Measurements from ENCODE around the gene MMAB. TPM values are rescaled to one million over a fixed set of nuclear protein-coding genes. Genes with fewer than 3 reads are reported as not detected.

MMAB gene
- total RNA-seq, 1 experiment from 2014 or later, result 83.0 TPM

- Histone ChIP-seq H3K4me3 (ENCODE audit: low read length) (no peak overlapping the region), H3K36me3 (ENCODE audit: low read depth, low read length) (no peaks in the 10 kb centered on the region), H3K4me2 (ENCODE audit: low read length) (no peak overlapping the region), H3F3A (ENCODE audit: low read length, unreplicated experiment) (no peaks in the 10 kb centered on the region), H3K9me3 (ENCODE audit: low read length) (no peaks in the 10 kb centered on the region), H3K9me2 (replicated peaks; ENCODE audit: low read length) (no peaks in the 10 kb centered on the region), H3K4me1 (ENCODE audit: insufficient read depth, low read length) (peaks cover 9% of the 10 kb centered on the region; the same call in 1 of the 2 replicates), H3K79me2 (ENCODE audit: low read length) (no peaks in the 10 kb centered on the region), H3K9ac (ENCODE audit: low read length) (no peak overlapping the region), H3K27ac (ENCODE audit: low read length) (no peak overlapping the region), H3K27me3 (ENCODE audit: low read length) (no peaks in the 10 kb centered on the region), H4K20me1 (ENCODE audit: low read length) (no peaks in the 10 kb centered on the region), H2AFZ (ENCODE audit: low read length) (no peak overlapping the region)
- no TSS peak for BruUV-seq (replicated peaks)
- ChIA-PET CTCF (no interaction called here), POLR2A (ENCODE audit: unreplicated experiment) (no interaction called here)
- intact Hi-C loops (cut with micrococcal nuclease), result no loop called here
- ATAC-seq, result peak; percentile 14; the same call in 1 of the 2 replicates
- no peak for TF ChIP-seq EZH2phosphoT487 (IDR thresholded peaks at IDR 0.05; ENCODE audit: borderline replicate concordance, low read length)
- no peak for TF ChIP-seq CTCF (conservative IDR thresholded peaks at IDR 0.05; ENCODE audit: low read depth, low read length)
- no peak for TF ChIP-seq EZH2 (IDR thresholded peaks at IDR 0.05; ENCODE audit: low read length, unreplicated experiment)
- no peak for DNase-seq
Measured at GRCh38 chr12:109557200-109557599, 16.1 kb downstream of the MMAB start.

GRCh38 chr12:109555431-109556315 is 17.6 kb downstream of the MMAB start:
- Histone ChIP-seq H3K9ac (ENCODE audit: low read length) (no peak overlapping the region), H3K9me3 (ENCODE audit: low read length) (no peaks in the 10 kb centered on the region), H3K27ac (ENCODE audit: low read length) (no peak overlapping the region), H2AFZ (ENCODE audit: low read length) (no peak overlapping the region), H3K4me2 (ENCODE audit: low read length) (no peak overlapping the region), H3F3A (ENCODE audit: low read length, unreplicated experiment) (no peaks in the 10 kb centered on the region), H3K27me3 (ENCODE audit: low read length) (no peaks in the 10 kb centered on the region), H3K79me2 (ENCODE audit: low read length) (no peaks in the 10 kb centered on the region), H3K4me1 (ENCODE audit: insufficient read depth, low read length) (peaks cover 9% of the 10 kb centered on the region; the same call in 1 of the 2 replicates), H3K4me3 (ENCODE audit: low read length) (no peak overlapping the region), H4K20me1 (ENCODE audit: low read length) (no peaks in the 10 kb centered on the region), H3K36me3 (ENCODE audit: low read depth, low read length) (no peaks in the 10 kb centered on the region), H3K9me2 (replicated peaks; ENCODE audit: low read length) (no peaks in the 10 kb centered on the region)
- ATAC-seq (no peak), DNase-seq (no peak)
- intact Hi-C loops (cut with micrococcal nuclease), result no loop called here
- no peak for TF ChIP-seq EZH2 (IDR thresholded peaks at IDR 0.05; ENCODE audit: low read length, unreplicated experiment)
- no peak for TF ChIP-seq CTCF (conservative IDR thresholded peaks at IDR 0.05; ENCODE audit: low read depth, low read length)
- no peak for TF ChIP-seq EZH2phosphoT487 (IDR thresholded peaks at IDR 0.05; ENCODE audit: borderline replicate concordance, low read length)
- POLR2A ChIA-PET (ENCODE audit: unreplicated experiment), result no interaction called here
- CTCF ChIA-PET, result interaction anchor here (0.8 kb wide), 1 partner anchor 41 kb away, joined by 5 read pairs; no protein-coding TSS in a partner anchor
- no TSS peak for BruUV-seq (replicated peaks)

GRCh38 chr12:109554761-109555160 is 18.5 kb downstream of the MMAB start:
- no peak overlapping the region for H3K27ac ChIP-seq (ENCODE audit: low read length)
- H4K20me1 ChIP-seq (ENCODE audit: low read length), result no peaks in the 10 kb centered on the region
- H3K9me2 ChIP-seq (replicated peaks; ENCODE audit: low read length), result no peaks in the 10 kb centered on the region
- CTCF ChIA-PET, result interaction anchor here (0.8 kb wide), 1 partner anchor 42 kb away, joined by 5 read pairs; no protein-coding TSS in a partner anchor
- DNase-seq (no peak), ATAC-seq (no peak)
- H3K4me2 ChIP-seq (ENCODE audit: low read length), result no peak overlapping the region
- no peaks in the 10 kb centered on the region for H3K79me2 ChIP-seq (ENCODE audit: low read length)
- no peaks in the 10 kb centered on the region for H3F3A ChIP-seq (ENCODE audit: low read length, unreplicated experiment)
- H3K4me3 ChIP-seq (ENCODE audit: low read length), result no peak overlapping the region
- H3K36me3 ChIP-seq (ENCODE audit: low read depth, low read length), result no peaks in the 10 kb centered on the region
- no peaks in the 10 kb centered on the region for H3K9me3 ChIP-seq (ENCODE audit: low read length)
- intact Hi-C loops (cut with micrococcal nuclease), result no loop called here
- no peak for TF ChIP-seq EZH2phosphoT487 (IDR thresholded peaks at IDR 0.05; ENCODE audit: borderline replicate concordance, low read length)
- no peak for TF ChIP-seq CTCF (conservative IDR thresholded peaks at IDR 0.05; ENCODE audit: low read depth, low read length)
- TF ChIP-seq EZH2 (IDR thresholded peaks at IDR 0.05; ENCODE audit: low read length, unreplicated experiment), result no peak
- H2AFZ ChIP-seq (ENCODE audit: low read length), result no peak overlapping the region
- H3K4me1 ChIP-seq (ENCODE audit: insufficient read depth, low read length), result peaks cover 9% of the 10 kb centered on the region; the same call in 1 of the 2 replicates
- H3K9ac ChIP-seq (ENCODE audit: low read length), result no peak overlapping the region
- no peaks in the 10 kb centered on the region for H3K27me3 ChIP-seq (ENCODE audit: low read length)
- POLR2A ChIA-PET (ENCODE audit: unreplicated experiment), result no interaction called here
- no TSS peak for BruUV-seq (replicated peaks)
